Ureter (tissue), 1 donor: ENCODE measurements around the gene GPR33. TPM values are rescaled to one million over a fixed set of nuclear protein-coding genes. Genes with fewer than 3 reads are reported as not detected.
"Not testable (repeated sequence)": the region's sequence is repeated elsewhere in the genome, so short reads cannot be mapped to it uniquely, and the experiment has no call there.

Source experiments
- DNase-seq: peaks from one replicate; pipeline ENCODE4 v3.0.0-alpha.2; 2020; ENCODE audit warnings: low spot score
- total RNA-seq: library from RNA; stranded (reverse); gene quantifications from one replicate; pipeline ENCODE4 v1.2.4, GENCODE V29; 2023
- donor health status: DM: yes; HTN: yes; CAD: no.

Gene GPR33
- total RNA-seq, result not detected

DNA sequence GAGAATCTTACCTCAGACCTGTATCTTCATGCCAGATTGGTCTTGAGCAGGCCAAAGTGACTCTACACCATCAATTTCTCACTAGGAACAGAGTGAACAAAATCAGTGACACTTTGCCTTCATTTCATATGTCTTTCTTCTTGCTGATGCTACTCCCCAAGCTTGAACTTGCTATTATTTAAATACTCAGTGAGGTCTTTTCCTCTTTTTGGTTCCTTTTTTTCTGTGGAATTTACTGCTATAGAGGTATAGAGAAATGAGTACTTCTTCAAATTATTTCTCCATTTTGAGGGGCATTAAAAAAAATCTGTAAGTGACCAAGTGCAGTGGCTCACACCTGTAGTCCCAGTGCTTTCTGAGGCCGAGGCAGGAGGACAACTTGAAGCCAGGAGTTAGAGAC is at the start of gene GPR33:
Gene GPR33 (minus strand): TSS at position 154 of the 400 bp plus-strand sequence. CDS start 4,074 bp downstream, outside the sequence.
- DNase-seq, result no peak

DNA sequence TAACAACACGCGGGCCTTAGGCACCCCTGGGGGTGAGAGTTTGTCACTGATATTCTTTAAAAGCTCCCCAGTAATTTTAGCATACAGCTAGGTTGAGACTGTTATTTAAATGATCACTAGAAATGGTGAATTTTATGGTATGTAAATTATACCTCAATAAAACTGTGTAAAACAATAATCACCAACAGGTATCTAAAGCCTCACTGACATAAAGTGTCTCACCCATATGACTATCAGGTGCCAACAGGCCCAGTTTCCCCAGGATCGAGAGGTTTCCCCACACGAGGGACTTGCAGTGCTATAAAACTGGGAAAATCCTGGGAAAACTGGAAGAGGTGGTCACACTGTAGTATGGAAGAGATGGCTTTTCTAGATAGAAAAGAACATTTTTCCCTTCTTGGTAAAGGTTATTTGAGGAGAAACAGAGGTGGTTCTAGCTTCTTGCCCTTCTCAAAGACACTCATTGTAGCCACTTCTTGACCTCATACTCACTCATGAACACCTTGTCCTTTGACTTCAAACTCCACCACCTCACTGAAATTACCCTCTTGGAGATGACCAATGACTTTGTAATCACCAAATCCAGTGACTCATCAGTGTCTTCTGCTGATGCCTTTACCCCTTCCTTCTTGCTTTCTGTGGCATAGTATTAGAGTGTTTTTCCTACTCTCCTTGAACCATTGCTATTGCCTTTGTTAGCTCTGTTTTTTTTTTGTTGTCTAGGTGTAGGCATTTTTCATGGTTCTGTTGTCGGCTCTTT is 48.5 kb upstream of the GPR33 start:
- no peak for DNase-seq

- DNase-seq, result no peak
Measured at GRCh38 chr14:31530136-31530535, 42.3 kb upstream of the GPR33 start.

- no peak for DNase-seq
Measured at GRCh38 chr14:31529053-31529452, 41.2 kb upstream of the GPR33 start.

GRCh38 chr14:31527546-31527945 is 39.7 kb upstream of the GPR33 start:
- no peak for DNase-seq

DNA sequence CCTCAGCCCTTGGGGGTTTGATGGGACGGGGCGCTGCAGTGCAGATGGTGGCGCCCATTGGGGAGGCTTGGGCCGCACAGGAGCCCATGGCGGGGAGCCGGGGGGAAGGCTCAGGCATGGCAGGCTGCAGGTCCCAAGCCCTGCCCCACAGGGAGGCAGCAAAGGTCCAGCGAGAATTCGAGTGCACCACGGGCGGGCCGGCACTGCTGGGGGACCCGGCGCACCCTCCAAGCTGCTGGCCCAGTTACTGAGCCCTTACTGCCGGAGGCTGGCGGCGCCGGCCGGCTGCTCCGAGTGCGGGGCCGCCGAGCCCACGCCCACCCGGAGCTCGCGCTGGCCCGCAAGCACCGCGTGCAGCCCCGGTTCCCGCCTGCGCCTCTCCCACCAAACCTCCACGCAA is 39.2 kb upstream of the GPR33 start:
- DNase-seq, result no peak

DNA sequence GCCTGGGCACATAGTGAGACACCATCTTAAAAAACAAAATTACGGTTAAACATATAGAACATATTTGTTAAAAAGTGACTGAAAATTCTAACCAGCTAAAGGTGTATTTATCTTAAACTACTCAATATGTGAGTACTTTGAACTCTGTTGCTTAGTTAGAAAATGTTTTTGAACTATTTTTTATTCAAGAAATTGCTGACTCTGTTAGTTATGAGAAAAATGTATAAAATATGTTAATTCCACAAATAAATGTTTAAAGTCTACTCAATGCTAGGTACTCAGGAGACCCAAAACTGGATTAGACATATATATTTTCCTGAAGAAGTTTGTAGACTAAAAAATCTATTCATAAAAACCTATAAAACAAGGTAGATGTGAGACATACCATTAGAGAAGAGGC is 23.0 kb upstream of the GPR33 start:
- DNase-seq, result no peak

DNA sequence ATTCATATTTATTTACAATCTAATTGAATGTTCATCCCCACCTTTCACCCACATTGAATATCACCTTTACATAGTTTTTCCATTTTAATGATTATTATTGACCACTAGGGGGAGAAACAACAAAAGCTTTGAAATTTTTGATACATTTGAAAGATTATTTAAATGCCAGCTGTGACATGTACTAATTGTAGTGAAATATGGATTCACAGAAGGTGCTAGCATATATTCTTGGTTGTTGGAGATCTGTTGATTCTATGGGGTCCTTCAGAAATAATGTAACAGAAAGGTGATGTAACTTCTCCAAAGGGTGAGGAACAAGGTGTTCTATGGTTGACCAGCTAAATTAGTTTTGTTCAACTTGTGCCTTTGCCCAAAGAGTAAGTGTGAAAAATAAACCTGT is 22.4 kb upstream of the GPR33 start:
- no peak for DNase-seq

DNA sequence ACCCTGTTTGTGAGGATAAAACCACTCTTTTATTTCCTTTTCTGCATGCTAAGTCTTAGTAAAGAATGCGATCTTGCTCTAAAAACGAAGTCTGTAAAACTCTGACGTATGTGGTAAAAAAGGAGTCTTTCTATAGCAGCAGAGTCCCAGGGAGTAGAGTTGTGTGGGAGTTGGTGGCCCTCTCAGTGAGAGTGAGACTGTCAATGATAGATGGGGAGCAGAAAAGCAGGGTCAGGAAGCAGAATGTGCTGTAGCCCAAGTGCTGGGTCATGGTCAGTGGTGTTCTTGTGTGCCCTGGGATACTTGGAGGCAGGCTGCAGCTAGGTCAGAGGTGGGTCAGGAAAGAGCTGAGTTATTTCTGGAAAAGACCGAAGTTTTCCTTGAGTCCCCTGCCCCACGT is 20.3 kb upstream of the GPR33 start:
- DNase-seq, result no peak

DNA sequence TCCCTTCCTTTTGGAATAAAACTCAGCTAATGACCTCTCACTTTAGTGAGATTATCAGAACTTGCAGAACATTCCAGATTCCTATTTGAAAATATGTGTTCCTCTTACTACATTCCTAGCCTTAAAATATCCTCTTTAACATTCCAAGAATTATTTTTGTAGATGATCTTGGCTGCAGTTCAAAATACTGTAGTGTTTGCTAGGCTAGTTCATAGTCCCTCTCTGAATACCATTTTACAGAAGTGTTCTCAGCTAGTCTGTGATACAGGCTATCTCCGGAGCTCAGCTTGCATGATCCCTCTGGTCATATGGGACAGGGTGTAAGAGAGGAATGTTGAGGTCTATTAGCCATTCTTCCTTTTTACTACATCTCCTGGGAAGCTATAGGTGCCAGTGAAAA is 17.6 kb upstream of the GPR33 start:
- DNase-seq, result no peak

- DNase-seq, result no peak
Measured at GRCh38 chr14:31501870-31502269, 14.0 kb upstream of the GPR33 start.

DNA sequence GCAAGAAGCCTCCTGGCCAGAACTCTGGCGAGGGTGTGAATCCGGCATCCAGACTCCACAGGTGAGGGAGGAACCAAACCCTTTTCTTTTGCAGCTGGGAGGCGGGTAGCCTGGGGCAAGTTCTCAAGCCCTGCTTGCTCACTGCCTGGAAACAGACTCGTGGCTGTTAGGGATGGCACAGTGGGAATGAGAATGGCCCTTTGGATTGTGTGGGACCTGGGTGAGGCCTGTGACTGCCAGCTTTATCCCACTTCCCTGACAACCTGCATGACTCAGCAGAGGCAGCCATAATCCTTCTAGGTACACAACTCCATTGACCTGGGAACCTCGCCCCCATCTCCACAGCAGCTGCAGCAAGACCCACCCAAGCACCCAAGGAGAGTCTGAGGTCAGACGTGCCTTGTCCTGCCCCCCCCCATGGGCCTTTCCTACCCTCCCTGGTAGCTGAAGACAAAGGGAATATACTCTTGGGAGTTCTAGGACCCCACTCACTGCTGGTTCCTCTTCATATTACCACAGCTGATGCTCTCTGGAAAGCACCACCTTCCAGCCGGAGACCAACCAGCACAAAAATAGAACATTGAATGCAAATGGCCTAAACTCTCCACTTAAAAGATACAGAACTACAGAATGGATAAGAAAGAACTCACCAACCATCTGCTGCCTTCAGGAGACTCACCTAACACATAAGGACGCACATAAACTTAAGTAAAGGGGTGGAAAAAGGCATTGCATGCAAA is 5.1 kb upstream of the GPR33 start:
- no peak for DNase-seq

DNA sequence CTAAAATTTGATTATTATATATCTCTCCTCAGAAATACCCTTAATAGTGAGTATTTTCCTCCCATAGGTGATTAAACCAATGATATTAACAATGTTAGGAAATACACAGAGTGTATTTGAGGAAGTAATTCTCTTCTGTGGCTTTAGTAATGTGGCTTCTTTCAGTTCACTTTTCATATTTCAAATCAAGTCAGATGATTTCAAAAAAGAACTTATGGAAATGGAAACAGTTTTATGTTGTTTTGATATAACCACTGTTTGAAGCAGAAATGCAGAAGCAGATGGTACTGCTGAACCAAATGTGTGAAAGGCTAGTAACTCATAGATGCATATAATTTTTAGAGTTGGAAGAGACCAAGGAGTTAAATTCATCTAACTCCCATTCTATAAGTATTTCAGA is 1.9 kb upstream of the GPR33 start:
- DNase-seq, result no peak

GRCh38 chr14:31486764-31487163 is 1.1 kb downstream of the GPR33 start:
- no peak for DNase-seq

DNA sequence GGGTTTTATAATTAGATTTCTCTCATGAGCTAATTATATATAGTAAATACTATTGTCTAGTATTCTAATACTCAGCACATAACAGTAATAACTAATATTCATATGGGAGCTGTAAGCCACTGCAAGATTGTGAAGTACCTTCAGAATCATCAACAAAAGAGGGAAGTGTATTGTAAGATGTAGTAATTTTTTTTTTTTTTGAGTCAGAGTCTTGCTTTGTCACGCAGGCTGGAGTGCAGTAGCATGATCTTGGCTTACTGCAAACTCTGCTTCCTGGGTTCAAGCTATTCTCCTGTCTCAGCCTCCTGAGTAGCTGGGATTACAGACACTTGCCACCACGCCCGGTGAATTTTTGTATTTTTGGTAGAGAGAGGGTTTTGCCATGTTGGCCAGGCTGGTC is 3.1 kb downstream of the GPR33 start:
- DNase-seq, result no peak

GRCh38 chr14:31480156-31480555 is 7.7 kb downstream of the GPR33 start:
- DNase-seq, result no peak

DNA sequence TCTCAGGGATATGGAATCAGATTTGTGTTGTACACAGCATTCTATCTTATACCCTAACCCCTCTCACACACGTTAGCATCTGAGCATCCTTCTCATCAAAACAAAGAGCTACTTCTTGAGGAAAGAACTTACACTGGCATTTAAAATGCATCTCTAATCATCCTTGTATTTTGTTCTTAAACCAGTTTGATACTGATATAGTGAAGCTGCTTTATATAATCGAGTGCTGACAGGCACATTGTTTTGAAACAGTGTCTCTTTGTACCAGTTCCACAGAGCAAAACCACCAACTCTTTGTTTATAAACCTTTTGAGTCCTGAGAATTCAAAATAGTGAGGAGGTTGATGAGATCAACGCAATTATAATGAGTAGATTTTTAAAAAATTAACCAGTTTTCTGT is 8.8 kb downstream of the GPR33 start:
- no peak for DNase-seq

GRCh38 chr14:31477248-31477647 is 10.6 kb downstream of the GPR33 start:
- no peak for DNase-seq

DNA sequence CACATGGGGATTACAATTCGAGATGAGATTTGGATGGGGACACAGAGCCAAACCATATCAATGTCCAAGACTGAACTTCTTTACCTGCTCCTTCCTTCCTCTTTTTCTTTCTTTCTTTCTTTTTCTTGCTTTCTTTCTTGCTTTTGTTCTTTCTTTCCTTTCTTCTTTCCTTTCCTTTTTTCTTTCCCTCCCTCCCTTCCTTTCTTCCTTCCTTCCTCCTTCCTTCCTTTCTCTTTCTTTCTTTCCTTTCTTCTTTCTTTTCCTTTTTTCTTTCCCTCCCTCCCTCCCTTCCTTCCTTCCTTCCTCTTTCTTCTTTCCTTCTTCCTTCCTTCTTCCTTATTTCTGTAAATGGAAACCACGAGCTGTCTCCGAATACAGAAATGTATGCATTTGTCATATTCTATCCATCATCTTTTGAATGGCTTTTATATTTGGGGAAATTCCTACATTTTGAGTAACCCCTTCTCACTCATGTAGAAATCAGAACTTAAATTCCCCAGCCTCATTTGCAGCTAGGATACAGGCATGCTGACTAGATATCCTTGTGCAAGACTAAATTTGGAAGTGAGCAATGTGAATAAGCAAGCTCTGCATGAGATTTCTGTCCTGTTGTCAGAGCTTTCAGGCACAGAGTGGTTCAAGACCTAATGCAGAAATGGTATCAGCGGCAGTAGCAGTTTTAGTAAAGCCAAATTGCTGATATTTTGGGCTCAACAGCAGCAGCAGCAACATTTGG is 11.5 kb downstream of the GPR33 start:
- no peak for DNase-seq

DNA sequence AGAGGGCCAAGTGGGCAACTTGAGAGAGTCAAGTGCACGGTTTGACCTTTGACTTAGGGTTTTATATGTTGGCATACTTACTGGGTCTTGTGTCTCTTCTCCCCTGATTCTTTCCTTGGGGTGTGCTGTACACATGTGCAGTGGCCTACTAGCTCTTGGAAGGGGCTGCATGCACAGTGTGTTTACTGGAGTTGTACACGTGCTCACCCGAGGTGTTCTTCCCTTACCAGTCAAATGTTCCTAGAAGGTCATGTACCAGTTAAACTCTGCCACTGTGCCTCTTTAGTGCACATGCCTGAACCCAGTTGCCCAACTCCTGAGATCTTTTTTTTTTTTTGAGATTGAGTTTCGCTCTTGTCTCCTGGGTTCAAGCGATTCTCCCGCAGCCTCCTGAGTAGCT is 21.3 kb downstream of the GPR33 start:
- DNase-seq, result no peak

DNA sequence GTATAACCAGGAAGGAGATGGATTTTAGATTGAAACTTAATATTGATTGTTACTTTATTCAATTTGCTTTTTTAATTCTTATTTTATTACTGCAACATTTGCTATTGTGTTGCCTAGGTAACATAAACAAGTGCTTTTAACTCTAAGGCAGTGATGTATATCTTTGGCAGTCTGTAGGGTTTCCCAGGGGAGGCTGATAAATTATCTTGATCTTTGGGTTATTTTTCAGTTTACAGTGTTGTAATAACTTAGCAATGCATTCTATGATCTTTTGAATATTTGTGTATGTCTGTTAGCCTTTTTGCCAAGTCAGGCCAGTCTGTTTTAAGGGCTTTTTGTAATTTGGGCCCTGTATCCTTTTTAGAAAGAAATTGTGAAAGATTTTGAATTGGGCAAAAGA is 22.7 kb downstream of the GPR33 start:
- DNase-seq, result no peak

DNA sequence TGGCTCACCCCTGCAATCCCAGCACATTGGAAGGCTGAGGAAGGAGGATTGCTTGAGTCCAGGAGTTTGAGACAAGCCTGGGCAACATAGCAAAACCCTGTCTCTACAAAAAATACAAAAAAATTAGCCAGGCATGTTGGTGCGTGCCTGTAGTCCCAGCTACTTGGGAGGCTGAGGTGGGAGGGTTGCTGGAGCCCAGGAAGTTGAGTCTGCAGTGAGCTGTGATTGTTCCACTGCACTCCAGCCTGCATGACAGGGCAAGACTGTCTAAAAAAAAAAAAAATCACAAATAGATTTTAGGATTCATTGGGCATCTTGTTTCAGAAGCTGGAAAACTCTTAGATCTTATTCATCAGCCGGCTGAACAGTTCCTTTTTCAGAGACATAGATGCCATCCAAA is 25.4 kb downstream of the GPR33 start:
- not testable (repeated sequence) for DNase-seq

DNA sequence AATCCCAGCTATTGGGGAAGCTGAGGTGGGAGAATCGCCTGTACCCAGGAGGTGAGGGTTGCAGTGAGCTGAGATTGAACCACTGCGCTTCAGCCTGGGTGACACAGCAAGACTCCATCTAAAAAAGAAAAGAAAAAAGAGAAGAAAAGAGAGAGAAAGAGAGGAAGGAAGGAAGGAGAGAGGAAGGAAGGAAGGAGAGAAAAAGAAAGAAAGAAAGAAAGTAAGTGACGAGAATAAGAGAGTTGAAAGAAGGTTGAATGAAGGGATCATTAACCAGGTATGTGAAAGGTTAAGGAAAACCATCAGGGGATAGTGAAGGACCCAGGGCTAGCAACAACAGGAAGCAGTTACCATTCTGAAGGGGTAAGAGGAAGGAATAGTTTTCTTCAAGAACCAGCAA is 26.3 kb downstream of the GPR33 start:
- no peak for DNase-seq
